Kidney capillary endothelial cell (primary cell): ENCODE results near the gene MEX3C.

ENCODE experiments used
- DNase-seq: peaks from one replicate; pipeline ENCODE4 v3.0.0-alpha.2; 2018; ENCODE audit warnings: low spot score

MEX3C gene

GRCh38 chr18:51197661-51198424 lies at the start of gene MEX3C:
TSS of gene MEX3C (minus strand) at chr18:51197681. CDS start at chr18:51197320, 361 bp downstream.
- peak; percentile 96 for DNase-seq

- no peak for DNase-seq
Measured at GRCh38 chr18:51241226-51241625, 43.7 kb upstream of the MEX3C start.

- DNase-seq: no peak
Measured at GRCh38 chr18:51236225-51236624, 38.7 kb upstream of the MEX3C start.

- DNase-seq: no peak
Measured at GRCh38 chr18:51235009-51235789, 37.7 kb upstream of the MEX3C start.

- DNase-seq: no peak
Measured at GRCh38 chr18:51234117-51235008, 36.9 kb upstream of the MEX3C start.

- DNase-seq: no peak
Measured at GRCh38 chr18:51229328-51229727, 31.8 kb upstream of the MEX3C start.

- no peak for DNase-seq
Measured at GRCh38 chr18:51227660-51228059, 30.2 kb upstream of the MEX3C start.

- no peak for DNase-seq
Measured at GRCh38 chr18:51226587-51227350, 29.3 kb upstream of the MEX3C start.

- no peak for DNase-seq
Measured at GRCh38 chr18:51226068-51226467, 28.6 kb upstream of the MEX3C start.

- no peak for DNase-seq
Measured at GRCh38 chr18:51212606-51213005, 15.1 kb upstream of the MEX3C start.

- peak; percentile 50 for DNase-seq
Measured at GRCh38 chr18:51211552-51211951, 14.1 kb upstream of the MEX3C start.

- peak; percentile 56 for DNase-seq
Measured at GRCh38 chr18:51196811-51197660, 445 bp downstream of the MEX3C start.

GRCh38 chr18:51196118-51196810 lies 1.2 kb downstream of the MEX3C start:
- DNase-seq: peak; percentile 4

GRCh38 chr18:51195451-51196117 lies 1.9 kb downstream of the MEX3C start:
- DNase-seq: peak; percentile 57

- DNase-seq: peak; percentile 10
Measured at GRCh38 chr18:51195086-51195450, 2.4 kb downstream of the MEX3C start.

GRCh38 chr18:51194604-51195003 lies 2.9 kb downstream of the MEX3C start:
- DNase-seq: peak; percentile 11

GRCh38 chr18:51193621-51194287 lies 3.7 kb downstream of the MEX3C start:
- DNase-seq: peak; percentile 16

GRCh38 chr18:51192696-51193095 lies 4.8 kb downstream of the MEX3C start:
- DNase-seq: no peak

- peak; percentile 8 for DNase-seq
Measured at GRCh38 chr18:51192026-51192425, 5.5 kb downstream of the MEX3C start.
